ENCODE measurements around the gene PCGF2. TPM values are rescaled to one million over a fixed set of nuclear protein-coding genes. Genes with fewer than 3 reads are reported as not detected.
A peak's percentile ranks its signal among the peaks of the same experiment; 100 is the strongest.

PCGF2 gene
- total and polyA plus RNA-seq, 9 of the 15 experiments (the other 6 are each of a cell fraction or from before 2014, with no cell fraction given) = 1.3 to 33.4 (median 7.0) TPM

DNA sequence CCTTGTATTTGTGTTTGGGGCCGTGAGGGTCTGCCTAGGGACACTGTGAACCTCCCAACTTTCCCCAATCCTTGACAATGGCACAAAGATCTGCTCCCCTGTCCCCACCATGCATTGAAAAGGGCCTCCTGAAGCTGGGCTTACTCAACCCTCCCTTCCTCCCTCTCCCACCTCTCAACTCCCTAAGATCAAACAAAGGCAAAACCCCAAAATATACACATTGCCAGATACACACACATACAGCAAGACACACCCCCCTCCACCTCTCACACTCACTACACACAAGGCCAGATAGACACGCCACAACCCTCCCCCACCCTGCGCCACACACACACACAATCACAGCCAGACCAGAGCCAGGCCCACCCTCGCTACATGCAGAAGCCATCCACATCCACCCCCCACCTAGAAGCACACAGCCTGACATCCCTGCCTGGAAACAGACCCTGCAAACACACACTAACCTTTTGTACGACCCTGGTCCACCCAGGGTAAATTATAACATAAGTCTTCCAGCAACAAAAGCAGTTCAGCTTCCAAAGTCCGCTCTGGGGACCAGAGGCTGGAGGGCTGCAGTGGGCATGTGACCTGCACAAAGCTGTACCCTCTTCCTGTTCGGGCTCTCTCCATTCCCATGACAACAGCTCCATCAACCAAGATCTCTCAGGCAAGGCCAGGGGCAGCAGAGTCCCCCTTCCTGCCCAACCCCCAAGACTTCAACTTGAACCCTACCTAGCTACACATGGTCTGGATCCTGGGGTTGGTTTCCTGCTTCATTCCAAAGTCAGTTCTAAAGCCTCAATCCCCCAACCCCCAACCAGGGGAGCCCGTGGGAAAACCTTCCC is 1.9 kb downstream of the PCGF2 start:
- DNase-seq (ENCODE audit: extremely low read depth in 1 of 4, low spot score in 3 of 4) (no peak), FAIRE-seq (no peak), ATAC-seq (no peak)
- 55% methylated on average over 8 of the region's 8 CpGs for WGBS (ENCODE audit: insufficient coverage, low coverage, missing lambda C conversion rate)
- in situ Hi-C loops (cut with MboI) = no loop called here
- BruUV-seq (replicated peaks) = TSS peak; percentile 39
- peak overlapping the region; percentile 92 for H3K4me2 ChIP-seq (ENCODE audit: insufficient read depth, low read length)
- H3K9me1 ChIP-seq (ENCODE audit: control insufficient read depth, insufficient read depth, low read length) = peaks cover 4% of the 10 kb centered on the region
- H3K9ac ChIP-seq (ENCODE audit: insufficient read depth in 1 of 2, low read depth in 2 of 2, low read length in 2 of 2) = peak overlapping the region; percentile 86 to 94; a peak in 3 of 4 replicates
- CTCF ChIA-PET (ENCODE audit: low intra/inter-chr PET ratio) = no interaction called here
- H4K20me1 ChIP-seq (replicated peaks; ENCODE audit: control insufficient read depth, insufficient read depth, low read length) = peaks cover 9% of the 10 kb centered on the region
- POLR2A ChIA-PET = interaction anchor here (0.6 to 0.9 kb wide), 5 partner anchors 10 to 41 kb away, joined by 3 to 4 read pairs (median 3); partner anchors contain the start of gene MLLT6
- TF ChIP-seq, protein P1, sequence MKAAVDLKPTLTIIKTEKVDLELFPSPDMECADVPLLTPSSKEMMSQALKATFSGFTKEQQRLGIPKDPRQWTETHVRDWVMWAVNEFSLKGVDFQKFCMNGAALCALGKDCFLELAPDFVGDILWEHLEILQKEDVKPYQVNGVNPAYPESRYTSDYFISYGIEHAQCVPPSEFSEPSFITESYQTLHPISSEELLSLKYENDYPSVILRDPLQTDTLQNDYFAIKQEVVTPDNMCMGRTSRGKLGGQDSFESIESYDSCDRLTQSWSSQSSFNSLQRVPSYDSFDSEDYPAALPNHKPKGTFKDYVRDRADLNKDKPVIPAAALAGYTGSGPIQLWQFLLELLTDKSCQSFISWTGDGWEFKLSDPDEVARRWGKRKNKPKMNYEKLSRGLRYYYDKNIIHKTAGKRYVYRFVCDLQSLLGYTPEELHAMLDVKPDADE (conservative IDR thresholded peaks at IDR 0.05; ENCODE audit: control insufficient read depth, low read depth, low read length) = no peak
- TF ChIP-seq MXI1 (IDR thresholded peaks at IDR 0.05; ENCODE audit: low read depth, low read length) = no peak
- peak; percentile 16; the same call in 1 of the 2 replicates for TF ChIP-seq CREM (IDR thresholded peaks at IDR 0.05; ENCODE audit: low read depth)
- no peak for TF ChIP-seq ATF7 (IDR thresholded peaks at IDR 0.05)
- TF ChIP-seq RBFOX2 (IDR thresholded peaks at IDR 0.05; ENCODE audit: low read depth, low read length) = peak; percentile 27; the same call in 1 of the 2 replicates
- TF ChIP-seq, protein P2, sequence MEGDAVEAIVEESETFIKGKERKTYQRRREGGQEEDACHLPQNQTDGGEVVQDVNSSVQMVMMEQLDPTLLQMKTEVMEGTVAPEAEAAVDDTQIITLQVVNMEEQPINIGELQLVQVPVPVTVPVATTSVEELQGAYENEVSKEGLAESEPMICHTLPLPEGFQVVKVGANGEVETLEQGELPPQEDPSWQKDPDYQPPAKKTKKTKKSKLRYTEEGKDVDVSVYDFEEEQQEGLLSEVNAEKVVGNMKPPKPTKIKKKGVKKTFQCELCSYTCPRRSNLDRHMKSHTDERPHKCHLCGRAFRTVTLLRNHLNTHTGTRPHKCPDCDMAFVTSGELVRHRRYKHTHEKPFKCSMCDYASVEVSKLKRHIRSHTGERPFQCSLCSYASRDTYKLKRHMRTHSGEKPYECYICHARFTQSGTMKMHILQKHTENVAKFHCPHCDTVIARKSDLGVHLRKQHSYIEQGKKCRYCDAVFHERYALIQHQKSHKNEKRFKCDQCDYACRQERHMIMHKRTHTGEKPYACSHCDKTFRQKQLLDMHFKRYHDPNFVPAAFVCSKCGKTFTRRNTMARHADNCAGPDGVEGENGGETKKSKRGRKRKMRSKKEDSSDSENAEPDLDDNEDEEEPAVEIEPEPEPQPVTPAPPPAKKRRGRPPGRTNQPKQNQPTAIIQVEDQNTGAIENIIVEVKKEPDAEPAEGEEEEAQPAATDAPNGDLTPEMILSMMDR (IDR thresholded peaks at IDR 0.05 in 2 of 3, conservative IDR thresholded peaks at IDR 0.05 in 1 of 3; ENCODE audit: insufficient read depth in 2 of 3, low read depth in 1 of 3, low read length in 3 of 3) = no peak
- TF ChIP-seq KLF13 (tag; IDR thresholded peaks at IDR 0.05; ENCODE audit: borderline replicate concordance, low read depth) = no peak
- H3K9me3 ChIP-seq (replicated peaks; ENCODE audit: control insufficient read depth, insufficient read depth, low read depth, low read length) = no peaks in the 10 kb centered on the region
- H3K4me1 ChIP-seq (replicated peaks in 1 of 2; ENCODE audit: control insufficient read depth in 2 of 2, insufficient read depth in 2 of 2, low read length in 2 of 2) = peaks cover 22 to 61% of the 10 kb centered on the region in 2 experiments
- H2AFZ ChIP-seq (ENCODE audit: low read depth, low read length) = no peak overlapping the region
- H3K27me3 ChIP-seq (ENCODE audit: control insufficient read depth in 2 of 2, insufficient read depth in 2 of 2, low read length in 2 of 2) = no peaks in the 10 kb centered on the region
- peaks cover 89% of the 10 kb centered on the region for H3K79me2 ChIP-seq (ENCODE audit: control insufficient read depth, insufficient read depth, low read length)
- peaks cover 10% of the 10 kb centered on the region; the same call in 1 of the 3 replicates for H3K36me3 ChIP-seq (ENCODE audit: control insufficient read depth, insufficient read depth, low read length)
- intact Hi-C loops (cut with micrococcal nuclease) = no loop called here
- peak overlapping the region; percentile 92 for H3K4me3 ChIP-seq
- H3K27ac ChIP-seq (ENCODE audit: extremely low read depth, low read depth, low read length) = no peak overlapping the region; the same call in 2 of the 3 replicates

Measured in K562 (cell line).